Medulla oblongata (tissue), 1 donor: ENCODE measurements around the gene ATCAY.
"Not testable (repeated sequence)": the region's sequence is repeated elsewhere in the genome, so short reads cannot be mapped to it uniquely, and the experiment has no call there.

Experiments
- DNase-seq: peaks from one replicate; pipeline ENCODE4 v3.0.0-alpha.2; 2015; ENCODE audit errors: extremely low spot score

Gene ATCAY

GRCh38 chr19:3949294-3949693, 68.8 kb downstream of the ATCAY start:
- DNase-seq = no peak

- no peak for DNase-seq
Measured at GRCh38 chr19:3949997-3950859, 69.7 kb downstream of the ATCAY start.

- DNase-seq = no peak
Measured at GRCh38 chr19:3950871-3951861, 70.7 kb downstream of the ATCAY start.

- not testable (repeated sequence) for DNase-seq
Measured at GRCh38 chr19:3952755-3953276, 72.3 kb downstream of the ATCAY start.

- no peak for DNase-seq
Measured at GRCh38 chr19:3954107-3954506, 73.6 kb downstream of the ATCAY start.

GRCh38 chr19:3955276-3955675, 74.8 kb downstream of the ATCAY start:
- not testable (repeated sequence) for DNase-seq

GRCh38 chr19:3955688-3956087, 75.2 kb downstream of the ATCAY start:
- no peak for DNase-seq

- no peak for DNase-seq
Measured at GRCh38 chr19:3958836-3959765, 78.6 kb downstream of the ATCAY start.

GRCh38 chr19:3959766-3960131, 79.3 kb downstream of the ATCAY start:
- no peak for DNase-seq

GRCh38 chr19:3961007-3961406, 80.5 kb downstream of the ATCAY start:
- DNase-seq = no peak

GRCh38 chr19:3963458-3964255, 83.2 kb downstream of the ATCAY start:
- no peak for DNase-seq

GRCh38 chr19:3964256-3965194, 84.0 kb downstream of the ATCAY start:
- no peak for DNase-seq

GRCh38 chr19:3966051-3967017, 85.8 kb downstream of the ATCAY start:
- DNase-seq = no peak

- not testable (repeated sequence) for DNase-seq
Measured at GRCh38 chr19:3967983-3968382, 87.5 kb downstream of the ATCAY start.

- peak; percentile 82 for DNase-seq
Measured at GRCh38 chr19:3968556-3969434, 88.3 kb downstream of the ATCAY start.

- DNase-seq = no peak
Measured at GRCh38 chr19:3969435-3970312, 89.2 kb downstream of the ATCAY start.
